Measurements from ENCODE around the gene CYP2W1. TPM values are rescaled to one million over a fixed set of nuclear protein-coding genes. Genes with fewer than 3 reads are reported as not detected.

The CYP2W1 gene
- total RNA-seq, 1 experiment from 2014 or later, result not detected

GRCh38 chr7:981793-982510 is 1.0 kb upstream of the CYP2W1 start:
- DNase-seq (ENCODE audit: low read depth), result no peak

GRCh38 chr7:982511-983003 is 424 bp upstream of the CYP2W1 start:
- no peak for DNase-seq (ENCODE audit: low read depth)

- no peak for DNase-seq (ENCODE audit: low read depth)
These were observed 663 bp downstream of the CYP2W1 start for GRCh38 chr7:983616-984071.

GRCh38 chr7:984361-985126 is 1.6 kb downstream of the CYP2W1 start:
- DNase-seq (ENCODE audit: low read depth), result no peak

- no peak for DNase-seq (ENCODE audit: low read depth)
These were observed 2.1 kb downstream of the CYP2W1 start for GRCh38 chr7:985127-985416.

- DNase-seq (ENCODE audit: low read depth), result peak; percentile 78
These were observed 3.1 kb downstream of the CYP2W1 start for GRCh38 chr7:985915-986741.

- DNase-seq (ENCODE audit: low read depth), result peak; percentile 23
These were observed 4.1 kb downstream of the CYP2W1 start for GRCh38 chr7:986766-987751.

GRCh38 chr7:987909-988308 is 4.9 kb downstream of the CYP2W1 start:
- no peak for DNase-seq (ENCODE audit: low read depth)

GRCh38 chr7:988426-988911 is 5.5 kb downstream of the CYP2W1 start:
- peak; percentile 42 for DNase-seq (ENCODE audit: low read depth)

GRCh38 chr7:988963-989529 is 6.1 kb downstream of the CYP2W1 start:
- DNase-seq (ENCODE audit: low read depth), result peak; percentile 22

- DNase-seq (ENCODE audit: low read depth), result no peak
These were observed 7.5 kb downstream of the CYP2W1 start for GRCh38 chr7:990352-990932.

- DNase-seq (ENCODE audit: low read depth), result no peak
These were observed 8.2 kb downstream of the CYP2W1 start for GRCh38 chr7:990933-991728.

- no peak for DNase-seq (ENCODE audit: low read depth)
These were observed 9.0 kb downstream of the CYP2W1 start for GRCh38 chr7:991729-992656.

- peak; percentile 94 for DNase-seq (ENCODE audit: low read depth)
These were observed 10.0 kb downstream of the CYP2W1 start for GRCh38 chr7:992709-993607.

- DNase-seq (ENCODE audit: low read depth), result no peak
These were observed 11.8 kb downstream of the CYP2W1 start for GRCh38 chr7:994592-995308.

- no peak for DNase-seq (ENCODE audit: low read depth)
These were observed 12.6 kb downstream of the CYP2W1 start for GRCh38 chr7:995571-995970.

Data from RPMI7951 (cell line).